ENCODE results near the gene TPH1.
"Not testable (repeated sequence)": the region's sequence is repeated elsewhere in the genome, so short reads cannot be mapped to it uniquely, and the experiment has no call there.

TPH1 gene

DNA sequence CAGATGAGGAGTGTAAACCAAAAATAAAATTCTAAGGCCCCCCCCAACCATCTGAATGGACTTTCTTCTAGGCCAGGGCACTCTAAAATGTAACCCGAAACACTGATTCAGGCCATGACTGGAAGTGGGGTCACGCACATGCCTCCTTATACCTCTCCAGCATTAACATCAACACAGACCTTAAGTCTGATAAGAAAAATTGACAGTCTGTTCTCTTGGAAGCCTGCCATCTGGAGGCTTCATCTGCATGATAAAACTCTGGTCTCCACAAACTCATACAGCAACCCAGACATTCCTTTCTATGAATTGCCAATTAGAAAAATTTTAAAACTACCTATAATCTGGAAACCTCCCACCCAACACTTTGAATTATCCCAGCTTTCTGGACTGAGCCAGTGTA lies 29.3 kb downstream of the TPH1 start:
- DNase-seq = no peak

DNA sequence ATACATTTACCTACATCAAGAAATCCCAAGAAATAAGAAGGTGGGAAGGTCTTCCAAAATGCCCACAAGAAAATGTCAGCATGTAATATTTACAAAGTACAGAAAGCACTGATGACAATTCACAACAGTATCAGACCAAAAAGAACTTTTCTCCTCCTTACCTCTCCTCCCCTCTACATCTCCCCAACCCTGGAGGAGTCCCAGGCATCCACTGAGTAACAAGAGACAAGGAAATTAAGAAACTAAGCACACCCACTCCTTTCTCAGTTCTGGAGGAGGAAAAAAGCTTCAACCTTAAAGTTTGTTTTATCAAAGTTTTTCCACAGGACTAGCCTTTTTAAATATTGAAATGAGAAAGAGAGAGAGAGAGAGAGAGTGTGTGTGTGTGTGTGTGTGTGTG lies 31.2 kb downstream of the TPH1 start:
- DNase-seq = no peak

DNA sequence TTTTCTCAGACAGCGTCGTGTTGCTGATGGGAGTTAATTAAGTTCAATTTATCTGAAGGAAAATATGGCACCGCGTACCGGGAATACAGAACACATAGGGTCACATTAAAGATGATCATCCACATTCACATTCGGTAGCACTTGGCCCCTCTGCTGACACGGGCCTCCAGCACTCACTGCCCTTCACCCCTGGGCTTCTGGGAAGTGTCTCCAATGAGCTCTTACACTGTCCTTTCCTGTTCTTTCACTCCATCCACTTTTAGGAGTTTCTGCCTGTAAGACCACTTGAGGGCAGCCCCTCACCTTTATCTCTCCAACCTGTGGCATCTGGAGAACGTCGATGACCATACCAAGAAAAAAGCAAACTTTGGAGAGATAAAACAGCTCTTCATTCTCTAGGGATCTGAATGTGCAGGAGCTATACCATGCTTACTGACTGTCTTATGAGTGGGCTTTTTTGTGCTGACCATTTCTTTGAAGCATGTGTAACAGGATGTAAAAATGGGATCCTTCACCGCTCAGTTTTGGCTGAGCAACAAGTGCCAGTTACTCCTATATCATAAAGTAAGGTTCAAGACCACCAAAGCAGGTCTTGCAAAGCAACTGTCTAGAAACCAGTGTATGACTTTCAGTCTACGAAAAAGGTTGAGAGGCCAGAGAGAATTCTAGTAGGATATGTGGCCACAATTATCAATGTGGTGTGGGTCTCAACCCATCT lies 32.1 kb downstream of the TPH1 start:
- no peak for DNase-seq

DNA sequence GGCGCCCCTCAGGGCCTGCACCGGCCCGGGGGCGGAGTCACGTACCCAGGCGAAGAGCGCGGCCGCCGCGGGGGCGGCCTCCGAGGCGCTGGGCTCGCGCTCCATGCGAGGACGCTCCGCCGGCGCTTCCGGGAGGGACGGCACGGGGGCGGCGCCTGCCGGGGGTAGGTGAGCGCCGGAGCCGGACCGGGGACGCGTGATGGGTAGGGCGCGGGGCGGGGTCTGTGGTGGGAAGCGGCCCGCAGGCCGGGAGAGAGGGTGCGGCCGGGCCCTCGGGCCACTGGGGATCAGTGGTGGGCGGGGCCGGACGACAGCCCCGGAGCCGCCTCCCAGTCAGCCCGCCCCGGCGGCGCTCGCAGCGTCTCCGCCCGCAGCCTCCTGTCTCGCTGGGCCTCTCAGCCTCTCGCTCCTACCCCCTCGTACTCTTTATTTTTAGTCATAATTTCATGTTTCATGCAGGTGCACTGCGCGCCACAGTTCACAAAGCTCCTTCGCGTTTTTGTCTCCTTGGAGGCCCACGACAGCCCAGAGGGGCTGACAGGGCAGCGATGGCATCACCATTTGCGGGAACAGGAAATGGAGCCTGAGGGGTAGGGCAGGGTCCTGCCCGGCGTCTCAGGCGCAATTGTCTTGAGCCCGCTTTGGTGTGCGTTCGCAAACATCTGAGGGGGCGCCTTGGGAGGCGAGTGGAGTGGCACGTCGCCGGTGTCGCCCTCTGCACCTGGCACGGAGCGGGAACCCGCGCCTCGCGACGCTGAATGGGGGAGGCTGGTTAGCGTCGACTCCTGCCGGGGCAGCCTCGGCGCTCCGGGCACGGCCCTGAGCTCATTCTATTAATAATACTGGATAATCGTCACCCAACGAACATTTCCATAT lies 32.9 kb downstream of the TPH1 start, which contains the start of gene SERGEF:
TSS of gene SERGEF (minus strand) at position 142 of the 876 bp plus-strand sequence. CDS start at position 105, 37 bp downstream.
- DNase-seq = peak; percentile 67

DNA sequence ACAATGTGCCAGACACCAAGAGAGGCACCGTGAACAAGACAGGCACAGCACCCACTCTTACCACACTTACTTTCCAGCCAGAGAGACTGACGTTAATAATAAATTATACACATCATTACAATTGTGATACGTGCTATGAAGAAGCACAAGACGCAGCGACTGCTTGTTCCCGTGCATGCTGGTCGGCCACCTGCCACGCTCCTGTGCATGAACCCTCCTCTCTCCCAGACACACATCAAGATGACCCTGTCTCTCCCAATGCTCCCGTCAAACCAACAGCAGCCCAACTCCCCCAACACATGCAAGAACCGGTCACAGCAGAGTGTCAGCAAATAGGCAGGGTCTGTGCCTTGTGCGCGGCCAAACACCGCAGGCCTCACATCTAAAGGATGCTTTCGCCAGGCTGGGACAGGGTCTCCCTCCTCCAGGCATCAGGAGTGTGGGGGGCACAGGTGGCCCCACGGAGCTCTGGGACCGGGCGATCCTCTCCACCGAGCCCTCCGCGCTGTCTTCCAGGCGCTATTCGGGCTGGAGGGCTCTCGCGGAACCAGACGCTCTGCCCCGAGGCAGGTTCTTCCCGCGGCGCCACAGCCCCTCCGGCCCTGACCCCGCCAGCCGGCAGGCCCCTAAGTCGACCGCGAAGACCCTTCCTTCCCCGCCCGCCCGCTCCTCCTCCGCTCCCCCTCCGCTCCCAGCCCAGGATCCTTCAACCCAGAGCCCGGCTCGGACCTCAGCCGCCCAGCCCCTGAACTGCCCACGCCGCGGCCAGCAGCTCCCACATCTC lies 33.8 kb downstream of the TPH1 start:
- no peak for DNase-seq

DNA sequence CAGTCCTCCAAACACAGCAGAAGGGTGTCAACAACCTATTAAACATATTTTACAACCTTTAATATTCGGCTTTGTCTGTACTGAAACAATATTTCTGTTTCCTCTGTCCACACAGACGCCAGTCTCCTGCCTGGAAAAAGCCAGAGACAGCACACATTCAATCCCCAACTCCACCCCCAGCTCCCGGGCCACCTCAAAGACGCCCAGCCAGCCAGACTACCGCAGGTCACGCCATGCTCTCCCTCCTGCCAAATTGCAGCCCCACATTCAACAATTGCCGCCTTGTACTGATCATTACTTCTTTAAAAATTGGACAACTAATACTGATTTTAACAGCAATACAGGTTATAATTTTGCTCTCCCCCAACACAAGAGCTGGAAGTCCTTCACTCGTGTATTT lies 34.4 kb downstream of the TPH1 start:
- DNase-seq = no peak

DNA sequence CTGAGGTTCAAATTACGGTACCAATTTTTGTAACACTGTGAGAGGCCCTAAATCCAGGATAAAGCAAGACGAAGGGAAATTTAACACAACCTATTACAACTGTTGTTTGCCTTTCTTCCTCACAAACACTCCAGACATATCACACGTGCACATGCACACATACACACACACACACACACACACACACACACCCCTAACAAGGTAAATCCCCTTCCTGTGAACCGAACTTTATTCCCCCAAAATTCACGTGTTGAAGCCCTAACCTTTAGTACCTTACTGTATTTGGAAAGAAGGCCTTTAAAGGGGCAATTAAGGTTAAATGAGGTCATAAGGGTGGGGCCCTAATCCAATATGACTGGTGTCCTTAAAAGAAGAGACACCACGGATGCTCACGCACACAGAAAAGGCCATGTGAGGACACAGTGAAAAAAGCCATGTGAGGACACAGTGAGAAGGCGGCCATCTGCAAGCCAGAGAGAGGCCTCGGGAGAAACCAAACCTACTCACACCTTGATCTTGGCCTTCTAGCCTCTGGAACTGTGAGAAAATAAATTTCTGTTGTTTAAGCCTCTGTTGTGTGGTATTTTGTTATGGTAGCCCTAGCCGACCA lies 35.0 kb downstream of the TPH1 start:
- DNase-seq = no peak

DNA sequence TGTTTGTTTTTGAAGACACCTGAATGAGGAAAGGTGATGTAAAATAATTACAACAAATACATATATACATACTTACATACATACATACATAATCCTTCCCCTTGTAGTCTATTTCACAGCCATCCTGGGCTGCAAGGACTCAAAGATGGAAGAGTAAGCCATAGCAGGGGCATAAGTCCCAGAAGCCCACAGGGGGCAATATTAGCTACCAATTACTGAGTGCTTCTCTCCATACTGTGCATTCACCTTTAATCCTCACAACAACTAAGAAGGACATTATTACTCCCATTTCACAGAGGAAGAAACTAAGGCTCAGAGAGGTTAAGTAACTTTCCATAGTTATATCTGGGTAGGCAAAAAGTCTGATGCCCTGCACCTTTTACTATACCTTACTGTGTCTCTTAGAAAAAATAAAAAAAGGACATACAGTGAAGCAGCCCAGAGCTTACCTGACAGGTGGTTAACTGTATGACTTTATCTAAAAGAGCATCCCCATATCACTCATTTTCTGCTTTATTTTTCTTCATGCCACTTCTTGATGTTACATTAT lies 35.9 kb downstream of the TPH1 start:
- DNase-seq = no peak

DNA sequence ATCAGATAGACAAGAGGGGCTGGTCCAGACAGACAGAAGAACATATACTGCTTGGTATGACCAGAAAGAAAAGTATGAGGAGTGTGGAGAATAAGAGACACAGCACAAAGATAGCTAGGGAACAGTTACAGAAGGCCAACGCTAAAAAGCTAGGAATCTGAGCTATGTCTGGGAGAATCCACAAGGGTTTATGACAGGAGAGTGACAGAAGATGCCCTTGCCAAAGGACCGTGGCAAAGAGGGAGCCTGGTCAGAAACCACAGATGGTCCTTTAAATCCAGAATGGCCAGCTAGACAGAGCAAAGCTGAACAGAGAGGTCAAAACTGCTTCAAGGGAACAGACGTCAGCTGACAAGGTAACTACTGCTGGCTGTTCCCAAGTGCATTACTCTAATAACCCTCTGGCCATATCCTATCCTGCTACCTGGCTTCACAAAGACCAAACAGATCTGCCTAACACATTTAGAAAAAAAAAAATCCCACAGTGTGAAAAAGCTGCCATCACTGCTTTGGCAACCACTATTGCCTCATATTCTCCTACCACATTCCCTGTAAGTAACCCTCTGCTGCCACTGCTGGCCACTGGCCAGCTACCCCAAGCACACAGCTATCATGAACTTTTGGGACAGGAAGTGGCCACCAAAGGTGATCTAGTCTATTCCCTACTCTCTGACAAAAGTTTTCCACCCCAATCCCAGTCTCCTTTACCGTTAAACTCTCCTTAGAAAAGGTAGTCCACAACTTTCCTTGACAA lies 40.5 kb downstream of the TPH1 start:
- no peak for DNase-seq

DNA sequence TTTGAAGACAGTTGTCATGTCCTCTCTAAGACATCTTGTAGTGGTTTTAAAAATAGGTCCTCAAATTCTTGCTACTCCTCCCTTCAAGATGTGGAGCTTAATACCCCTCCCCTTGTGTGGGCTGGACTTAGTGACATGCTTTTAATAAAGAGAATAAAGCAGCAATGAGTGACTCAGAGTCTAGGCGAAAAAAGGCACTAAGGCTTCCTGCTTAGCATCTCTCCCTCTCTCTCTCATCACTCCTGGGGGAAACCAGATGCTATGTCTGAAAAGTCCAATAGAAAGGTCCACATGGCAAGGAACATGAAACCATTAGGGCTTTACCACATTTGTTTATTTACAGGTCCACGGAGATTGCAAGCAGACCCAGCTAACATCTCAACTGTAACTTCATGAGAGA lies 44.9 kb downstream of the TPH1 start:
- no peak for DNase-seq

DNA sequence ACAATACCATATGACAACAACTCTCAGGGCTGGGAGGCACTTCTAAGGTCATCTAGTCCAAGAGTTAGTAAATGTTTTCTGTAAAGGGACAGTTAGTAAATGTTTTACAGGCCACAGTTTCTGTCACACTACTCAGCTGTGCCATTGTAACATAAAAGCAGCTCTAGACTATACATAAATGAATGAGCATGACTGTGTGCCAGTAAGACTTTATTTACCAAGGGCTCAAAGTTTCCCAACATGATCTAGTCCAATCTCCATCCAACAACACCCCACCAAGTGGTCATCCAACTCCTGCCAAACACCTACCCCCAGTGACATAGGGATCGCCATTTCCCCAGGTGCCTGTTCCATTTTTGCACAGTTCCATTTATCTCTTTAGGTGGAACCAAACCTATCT lies 45.3 kb downstream of the TPH1 start:
- no peak for DNase-seq

DNA sequence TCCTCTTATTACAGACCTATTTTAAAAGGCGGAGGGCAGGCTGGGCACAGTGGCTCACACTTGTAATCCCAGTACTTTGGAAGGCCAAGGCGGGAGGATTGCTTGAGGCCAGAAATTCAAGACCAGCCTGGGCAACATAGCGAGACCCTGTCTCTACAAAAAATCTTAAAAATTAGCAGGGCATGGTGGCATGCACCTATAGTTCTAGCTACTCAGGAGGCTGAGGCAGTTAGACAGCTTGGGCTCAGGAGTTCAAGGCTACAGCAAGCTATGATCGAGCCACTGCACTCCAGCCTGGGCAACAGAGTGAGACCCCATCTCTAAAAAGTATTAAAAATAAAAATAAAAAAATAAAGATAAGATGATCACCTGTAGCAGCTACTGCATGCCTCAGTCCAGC lies 45.9 kb downstream of the TPH1 start:
- not testable (repeated sequence) for DNase-seq
